GM21381 (cell line): ENCODE data around the gene CHAC1.
"Not testable (repeated sequence)": the region's sequence is repeated elsewhere in the genome, so short reads cannot be mapped to it uniquely, and the experiment has no call there.

Experiments used
- ATAC-seq: cut with Tn5 transposase; IDR thresholded peaks from one replicate; pipeline ENCODE4 v1.9.1; 2021; ENCODE audit warnings: mild to moderate bottlenecking, moderate library complexity; ENCODE audit not compliant: unreplicated experiment

CHAC1 gene

GRCh38 chr15:40955930-40956540 lies 2.8 kb downstream of the CHAC1 start:
- no peak for ATAC-seq

GRCh38 chr15:40956541-40956982 lies 3.3 kb downstream of the CHAC1 start:
- ATAC-seq: no peak

GRCh38 chr15:40957041-40957555 lies 3.8 kb downstream of the CHAC1 start:
- ATAC-seq: no peak

GRCh38 chr15:40957581-40958051 lies 4.3 kb downstream of the CHAC1 start:
- no peak for ATAC-seq

- no peak for ATAC-seq
These were observed 4.9 kb downstream of the CHAC1 start for GRCh38 chr15:40958146-40958545.

- no peak for ATAC-seq
These were observed 5.5 kb downstream of the CHAC1 start for GRCh38 chr15:40958723-40959122.

- ATAC-seq: no peak
These were observed 6.3 kb downstream of the CHAC1 start for GRCh38 chr15:40959331-40960141.

GRCh38 chr15:40960151-40960885 lies 7.0 kb downstream of the CHAC1 start:
- ATAC-seq: no peak

- ATAC-seq: no peak
These were observed 7.7 kb downstream of the CHAC1 start for GRCh38 chr15:40960925-40961324.

- ATAC-seq: not testable (repeated sequence)
These were observed 8.5 kb downstream of the CHAC1 start for GRCh38 chr15:40961740-40962139.

- not testable (repeated sequence) for ATAC-seq
These were observed 9.0 kb downstream of the CHAC1 start for GRCh38 chr15:40962317-40962716.

- no peak for ATAC-seq
These were observed 9.9 kb downstream of the CHAC1 start for GRCh38 chr15:40963201-40963600.

GRCh38 chr15:40964006-40964405 lies 10.7 kb downstream of the CHAC1 start:
- no peak for ATAC-seq

GRCh38 chr15:40964634-40965033 lies 11.4 kb downstream of the CHAC1 start:
- no peak for ATAC-seq

GRCh38 chr15:40968290-40969085 lies 15.2 kb downstream of the CHAC1 start:
- ATAC-seq: no peak

- no peak for ATAC-seq
These were observed 16.1 kb downstream of the CHAC1 start for GRCh38 chr15:40969363-40969762.

- no peak for ATAC-seq
These were observed 21.6 kb downstream of the CHAC1 start for GRCh38 chr15:40974879-40975278.

GRCh38 chr15:40976819-40977218 lies 23.5 kb downstream of the CHAC1 start:
- no peak for ATAC-seq

- no peak for ATAC-seq
These were observed 24.9 kb downstream of the CHAC1 start for GRCh38 chr15:40978141-40978540.

GRCh38 chr15:40978562-40978961 lies 25.3 kb downstream of the CHAC1 start:
- no peak for ATAC-seq

- ATAC-seq: no peak
These were observed 27.9 kb downstream of the CHAC1 start for GRCh38 chr15:40981186-40981585.
